Activated T-helper 1 cell treated with anti-CD3 and anti-CD28 coated beads, Interleukin-12 subunit alpha, Interleukin-12 subunit beta, Interleukin-2, Interleukin-4 antibody, amounts not matched to agents 30 ng/mL and 10 ng/mL and 1 ng/mL, durations not matched to agents 14 hours and 24 hours and 36 hours (primary cell): ENCODE measurements around the gene NDUFAF3. TPM values are rescaled to one million over a fixed set of nuclear protein-coding genes. Genes with fewer than 3 reads are reported as not detected.
"Not testable (repeated sequence)": the region's sequence is repeated elsewhere in the genome, so short reads cannot be mapped to it uniquely, and the experiment has no call there.

ENCODE experiments used
- DNase-seq: peaks from one replicate; pipeline ENCODE4 v3.0.0; 2021; ENCODE audit warnings: low spot score
- H3K27ac Mint-ChIP-seq: one replicate; pipeline ENCODE4 v1.8.0; 2021; ENCODE audit warnings: mild to moderate bottlenecking, mixed read lengths
- H3K27me3 Mint-ChIP-seq: one replicate; pipeline ENCODE4 v1.8.0; 2022; ENCODE audit warnings: mild to moderate bottlenecking, moderate library complexity, mixed read lengths; ENCODE audit not compliant: insufficient read depth
- H3K36me3 Mint-ChIP-seq: one replicate; pipeline ENCODE4 v1.8.0; 2021; ENCODE audit warnings: low read depth, mixed read lengths
- H3K4me1 Mint-ChIP-seq: one replicate; pipeline ENCODE4 v1.8.0; 2021; ENCODE audit warnings: low read depth, mixed read lengths
- H3K4me3 Mint-ChIP-seq: one replicate; pipeline ENCODE4 v1.8.0; 2021; ENCODE audit warnings: mild to moderate bottlenecking, moderate library complexity, mixed read lengths
- H3K9me3 Mint-ChIP-seq: one replicate; pipeline ENCODE4 v1.8.0; 2021; ENCODE audit warnings: mixed read lengths
- intact Hi-C: fragments of 100-400 bp; cut with micrococcal nuclease; formaldehyde crosslinking; loops from one replicate; pipeline ENCODE4 v1.15.1; 2024
- total RNA-seq: library from RNA; stranded (reverse); gene quantifications from 2 replicates; pipeline ENCODE4 v1.2.3, GENCODE V29; 2022

The NDUFAF3 gene
- total RNA-seq, 1 donor from 2014 or later: 126 TPM

GRCh38 chr3:49006408-49007067 lies 15.4 kb upstream of the NDUFAF3 start:
- no peak for DNase-seq
- H3K4me3 Mint-ChIP-seq: peak overlapping the region; percentile 98
- intact Hi-C loops: loop anchor here (1.0 to 5.0 kb wide), 11 partner anchors 12 to 738 kb away; partner anchors contain the start of genes ARIH2, DAG1, DALRD3 and IMPDH2

GRCh38 chr3:49007068-49007770 lies 14.7 kb upstream of the NDUFAF3 start, which contains the start of gene WDR6:
TSS of gene WDR6 (plus strand) at chr3:49007391. CDS start at chr3:49007432, 41 bp downstream.
- H3K4me1 Mint-ChIP-seq: peaks cover 29% of the 10 kb centered on the region

More at GRCh38 chr3:49006408-49007067, 15.4 kb upstream of the NDUFAF3 start:
- peaks cover 25% of the 10 kb centered on the region for H3K4me1 Mint-ChIP-seq
- no peaks in the 10 kb centered on the region for H3K27me3 Mint-ChIP-seq
- no peaks in the 10 kb centered on the region for H3K9me3 Mint-ChIP-seq
- peaks cover 14% of the 10 kb centered on the region for H3K36me3 Mint-ChIP-seq
- H3K27ac Mint-ChIP-seq: peak overlapping the region; percentile 100

GRCh38 chr3:49007771-49008528 lies 14.0 kb upstream of the NDUFAF3 start:
- peak overlapping the region; percentile 98 for H3K4me3 Mint-ChIP-seq
- peak; percentile 87 for DNase-seq
- intact Hi-C loops: loop anchor here (1.0 to 5.0 kb wide), 11 partner anchors 10 to 739 kb away; partner anchors contain the start of genes ARIH2, DAG1, DALRD3 and IMPDH2
- H3K9me3 Mint-ChIP-seq: no peaks in the 10 kb centered on the region
- peaks cover 13% of the 10 kb centered on the region for H3K36me3 Mint-ChIP-seq
- H3K27me3 Mint-ChIP-seq: no peaks in the 10 kb centered on the region
- H3K27ac Mint-ChIP-seq: peak overlapping the region; percentile 100
- H3K4me1 Mint-ChIP-seq: peaks cover 29% of the 10 kb centered on the region

More at GRCh38 chr3:49007068-49007770, 14.7 kb upstream of the NDUFAF3 start, which contains the start of gene WDR6:
- intact Hi-C loops: loop anchor here (1.0 to 5.0 kb wide), 11 partner anchors 11 to 738 kb away; partner anchors contain the start of genes ARIH2, DAG1, DALRD3 and IMPDH2
- Mint-ChIP-seq H3K4me3 (peak within 1 kb of the TSS; percentile 98), H3K9me3 (no peaks in the 10 kb centered on the region), H3K36me3 (peaks cover 15% of the 10 kb centered on the region), H3K27me3 (no peaks in the 10 kb centered on the region), H3K27ac (peak within 1 kb of the TSS; percentile 100)
- peak; percentile 96 for DNase-seq

GRCh38 chr3:49008627-49009026 lies 13.3 kb upstream of the NDUFAF3 start:
- not testable (repeated sequence) for DNase-seq, H3K9me3 Mint-ChIP-seq, H3K27me3 Mint-ChIP-seq
- H3K4me1 Mint-ChIP-seq: peaks cover 29% of the 10 kb centered on the region
- H3K27ac Mint-ChIP-seq: peak overlapping the region; percentile 100
- peaks cover 13% of the 10 kb centered on the region for H3K36me3 Mint-ChIP-seq
- H3K4me3 Mint-ChIP-seq: peak overlapping the region; percentile 98
- intact Hi-C loops: loop anchor here (5.0 kb wide), 2 partner anchors 111 to 291 kb away; partner anchors contain the start of genes IP6K2 and SLC25A20

GRCh38 chr3:49009396-49009795 lies 12.5 kb upstream of the NDUFAF3 start:
- Mint-ChIP-seq H3K36me3 (peaks cover 13% of the 10 kb centered on the region), H3K4me1 (peaks cover 29% of the 10 kb centered on the region), H3K27me3 (no peaks in the 10 kb centered on the region), H3K27ac (no peak overlapping the region), H3K9me3 (no peaks in the 10 kb centered on the region), H3K4me3 (peak overlapping the region; percentile 65)
- no peak for DNase-seq
- intact Hi-C loops: loop anchor here (5.0 kb wide), 2 partner anchors 112 to 292 kb away; partner anchors contain the start of genes IP6K2 and SLC25A20

- peaks cover 23% of the 10 kb centered on the region for H3K36me3 Mint-ChIP-seq
- H3K27me3 Mint-ChIP-seq: no peaks in the 10 kb centered on the region
- peaks cover 25% of the 10 kb centered on the region for H3K4me1 Mint-ChIP-seq
- H3K4me3 Mint-ChIP-seq: no peak overlapping the region
- no peak overlapping the region for H3K27ac Mint-ChIP-seq
- H3K9me3 Mint-ChIP-seq: no peaks in the 10 kb centered on the region
- intact Hi-C loops: no loop called here
- DNase-seq: no peak
Observed at GRCh38 chr3:49012441-49013017, 9.4 kb upstream of the NDUFAF3 start.

- no peak overlapping the region for H3K27ac Mint-ChIP-seq
- no peak overlapping the region for H3K4me3 Mint-ChIP-seq
- H3K27me3 Mint-ChIP-seq: no peaks in the 10 kb centered on the region
- no peaks in the 10 kb centered on the region for H3K9me3 Mint-ChIP-seq
- peaks cover 20% of the 10 kb centered on the region for H3K36me3 Mint-ChIP-seq
- DNase-seq: no peak
- intact Hi-C loops: no loop called here
- H3K4me1 Mint-ChIP-seq: peaks cover 21% of the 10 kb centered on the region
Observed at GRCh38 chr3:49013113-49013737, 8.7 kb upstream of the NDUFAF3 start.

GRCh38 chr3:49013738-49014660 lies 7.9 kb upstream of the NDUFAF3 start:
- peak; percentile 37 for DNase-seq
- Mint-ChIP-seq H3K9me3 (no peaks in the 10 kb centered on the region), H3K4me3 (no peak overlapping the region), H3K27ac (no peak overlapping the region), H3K36me3 (peaks cover 18% of the 10 kb centered on the region), H3K4me1 (peaks cover 16% of the 10 kb centered on the region), H3K27me3 (no peaks in the 10 kb centered on the region)
- intact Hi-C loops: no loop called here

- H3K4me1 Mint-ChIP-seq: peaks cover 14% of the 10 kb centered on the region
- DNase-seq: no peak
- no peaks in the 10 kb centered on the region for H3K27me3 Mint-ChIP-seq
- no peak overlapping the region for H3K27ac Mint-ChIP-seq
- intact Hi-C loops: no loop called here
- H3K9me3 Mint-ChIP-seq: no peaks in the 10 kb centered on the region
- no peak overlapping the region for H3K4me3 Mint-ChIP-seq
- H3K36me3 Mint-ChIP-seq: peaks cover 18% of the 10 kb centered on the region
Observed at GRCh38 chr3:49015072-49015471, 6.8 kb upstream of the NDUFAF3 start.

- no peak for DNase-seq
- intact Hi-C loops: no loop called here
- Mint-ChIP-seq H3K27me3 (no peaks in the 10 kb centered on the region), H3K4me1 (peaks cover 17% of the 10 kb centered on the region), H3K4me3 (peak overlapping the region; percentile 54), H3K27ac (no peak overlapping the region), H3K9me3 (no peaks in the 10 kb centered on the region), H3K36me3 (peaks cover 18% of the 10 kb centered on the region)
Observed at GRCh38 chr3:49015765-49016164, 6.2 kb upstream of the NDUFAF3 start.
